ENCODE results near the gene EXOC1L.
"Not testable (repeated sequence)": the region's sequence is repeated elsewhere in the genome, so short reads cannot be mapped to it uniquely, and the experiment has no call there.

Gene EXOC1L

GRCh38 chr4:55837903-55838302 lies 18.3 kb downstream of the EXOC1L start:
- in situ Hi-C loops (cut with HindIII; ENCODE audit: low sequenced_read_pairs) = no loop called here

GRCh38 chr4:55838356-55838755 lies 18.8 kb downstream of the EXOC1L start:
- in situ Hi-C loops (cut with HindIII; ENCODE audit: low sequenced_read_pairs) = no loop called here

GRCh38 chr4:55838952-55839351 lies 19.4 kb downstream of the EXOC1L start:
- in situ Hi-C loops (cut with HindIII; ENCODE audit: low sequenced_read_pairs) = no loop called here

- in situ Hi-C loops (cut with HindIII; ENCODE audit: low sequenced_read_pairs) = no loop called here
Observed at GRCh38 chr4:55840956-55841355, 21.4 kb downstream of the EXOC1L start.

GRCh38 chr4:55841373-55842239 lies 22.0 kb downstream of the EXOC1L start:
- in situ Hi-C loops (cut with HindIII; ENCODE audit: low sequenced_read_pairs) = not testable (repeated sequence)

- in situ Hi-C loops (cut with HindIII; ENCODE audit: low sequenced_read_pairs) = not testable (repeated sequence)
Observed at GRCh38 chr4:55842312-55842711, 22.7 kb downstream of the EXOC1L start.

GRCh38 chr4:55849724-55850123 lies 30.1 kb downstream of the EXOC1L start:
- in situ Hi-C loops (cut with HindIII; ENCODE audit: low sequenced_read_pairs) = no loop called here

GRCh38 chr4:55851885-55852284 lies 32.3 kb downstream of the EXOC1L start:
- in situ Hi-C loops (cut with HindIII; ENCODE audit: low sequenced_read_pairs) = no loop called here

GRCh38 chr4:55853484-55854046 lies 34.0 kb downstream of the EXOC1L start, which contains the start of gene EXOC1:
Gene EXOC1, plus strand, starts transcription at chr4:55853648. Its CDS starts 4,676 bp downstream, at chr4:55858324.
- in situ Hi-C loops (cut with HindIII; ENCODE audit: low sequenced_read_pairs) = no loop called here

- in situ Hi-C loops (cut with HindIII; ENCODE audit: low sequenced_read_pairs) = no loop called here
Observed at GRCh38 chr4:55854129-55854528, 34.5 kb downstream of the EXOC1L start.

- in situ Hi-C loops (cut with HindIII; ENCODE audit: low sequenced_read_pairs) = no loop called here
Observed at GRCh38 chr4:55857586-55857985, 38.0 kb downstream of the EXOC1L start.

- in situ Hi-C loops (cut with HindIII; ENCODE audit: low sequenced_read_pairs) = no loop called here
Observed at GRCh38 chr4:55859711-55860110, 40.1 kb downstream of the EXOC1L start.

GRCh38 chr4:55864577-55865223 lies 45.1 kb downstream of the EXOC1L start:
- in situ Hi-C loops (cut with HindIII; ENCODE audit: low sequenced_read_pairs) = no loop called here

GRCh38 chr4:55865228-55865806 lies 45.7 kb downstream of the EXOC1L start:
- in situ Hi-C loops (cut with HindIII; ENCODE audit: low sequenced_read_pairs) = no loop called here

GRCh38 chr4:55866290-55866907 lies 46.8 kb downstream of the EXOC1L start:
- in situ Hi-C loops (cut with HindIII; ENCODE audit: low sequenced_read_pairs) = no loop called here

- in situ Hi-C loops (cut with HindIII; ENCODE audit: low sequenced_read_pairs) = no loop called here
Observed at GRCh38 chr4:55866973-55867574, 47.5 kb downstream of the EXOC1L start.

GRCh38 chr4:55868581-55869090 lies 49.0 kb downstream of the EXOC1L start:
- in situ Hi-C loops (cut with HindIII; ENCODE audit: low sequenced_read_pairs) = no loop called here

- in situ Hi-C loops (cut with HindIII; ENCODE audit: low sequenced_read_pairs) = no loop called here
Observed at GRCh38 chr4:55871299-55871800, 51.8 kb downstream of the EXOC1L start.

GRCh38 chr4:55874831-55875230 lies 55.2 kb downstream of the EXOC1L start:
- in situ Hi-C loops (cut with HindIII; ENCODE audit: low sequenced_read_pairs) = no loop called here

- in situ Hi-C loops (cut with HindIII; ENCODE audit: low sequenced_read_pairs) = no loop called here
Observed at GRCh38 chr4:55876387-55876786, 56.8 kb downstream of the EXOC1L start.

Measured in DLD1 (cell line).